Kidney epithelial cell (primary cell): ENCODE measurements around the gene ROR1. TPM values are rescaled to one million over a fixed set of nuclear protein-coding genes. Genes with fewer than 3 reads are reported as not detected.

Experiments used
- total RNA-seq: library from RNA; depleted of rRNA; stranded (reverse); fragments of >200 nt; gene quantifications from 2 replicates; pipeline ENCODE4 v1.2.3, GENCODE V29; 2015

ROR1 gene
- total RNA-seq, 1 donor from 2014 or later: 21.5 TPM

Other genes starting within 250 kb of the ROR1 start
- gene PGM1, start 180.6 kb upstream of the ROR1 start, total RNA-seq: 36.2 and 47.7 TPM in 2 replicates